GM12874 (cell line): Measurements from ENCODE around the gene TLX1.

Experiments
- TF ChIP-seq, protein P1 (sequence below): IDR thresholded peaks from 2 replicates; pipeline ENCODE4 v1.5.1; 2011; ENCODE audit warnings: low read depth, mild to moderate bottlenecking, control low read depth, low read length, moderate library complexity; ENCODE audit not compliant: insufficient read depth

Gene TLX1

GRCh38 chr10:101161494-101162299 lies 30.6 kb downstream of the TLX1 start:
- TF ChIP-seq, protein P1, sequence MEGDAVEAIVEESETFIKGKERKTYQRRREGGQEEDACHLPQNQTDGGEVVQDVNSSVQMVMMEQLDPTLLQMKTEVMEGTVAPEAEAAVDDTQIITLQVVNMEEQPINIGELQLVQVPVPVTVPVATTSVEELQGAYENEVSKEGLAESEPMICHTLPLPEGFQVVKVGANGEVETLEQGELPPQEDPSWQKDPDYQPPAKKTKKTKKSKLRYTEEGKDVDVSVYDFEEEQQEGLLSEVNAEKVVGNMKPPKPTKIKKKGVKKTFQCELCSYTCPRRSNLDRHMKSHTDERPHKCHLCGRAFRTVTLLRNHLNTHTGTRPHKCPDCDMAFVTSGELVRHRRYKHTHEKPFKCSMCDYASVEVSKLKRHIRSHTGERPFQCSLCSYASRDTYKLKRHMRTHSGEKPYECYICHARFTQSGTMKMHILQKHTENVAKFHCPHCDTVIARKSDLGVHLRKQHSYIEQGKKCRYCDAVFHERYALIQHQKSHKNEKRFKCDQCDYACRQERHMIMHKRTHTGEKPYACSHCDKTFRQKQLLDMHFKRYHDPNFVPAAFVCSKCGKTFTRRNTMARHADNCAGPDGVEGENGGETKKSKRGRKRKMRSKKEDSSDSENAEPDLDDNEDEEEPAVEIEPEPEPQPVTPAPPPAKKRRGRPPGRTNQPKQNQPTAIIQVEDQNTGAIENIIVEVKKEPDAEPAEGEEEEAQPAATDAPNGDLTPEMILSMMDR, result peak; percentile 92

- TF ChIP-seq, protein P1, result no peak
These were observed 31.6 kb downstream of the TLX1 start for GRCh38 chr10:101162677-101163076.

DNA sequence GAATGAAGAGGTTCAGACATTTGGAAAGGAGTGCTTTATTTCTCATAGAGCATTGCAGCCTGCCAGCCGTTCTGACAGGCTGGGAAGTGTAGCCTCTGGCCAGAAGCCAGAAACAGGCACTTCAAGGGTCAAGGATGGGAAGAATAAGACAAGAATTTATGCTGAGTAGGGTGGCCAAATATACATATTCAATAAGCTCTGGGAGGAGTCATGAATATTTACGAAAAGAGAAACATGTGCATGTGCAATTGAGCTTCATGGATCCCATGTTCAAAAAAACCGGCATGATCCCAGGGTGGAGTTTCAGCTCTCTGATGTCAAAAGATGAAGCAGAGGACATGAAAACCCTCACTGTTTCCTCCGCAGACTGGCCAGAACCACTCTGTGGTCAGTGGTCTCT lies 32.9 kb downstream of the TLX1 start:
- TF ChIP-seq, protein P1, result no peak

DNA sequence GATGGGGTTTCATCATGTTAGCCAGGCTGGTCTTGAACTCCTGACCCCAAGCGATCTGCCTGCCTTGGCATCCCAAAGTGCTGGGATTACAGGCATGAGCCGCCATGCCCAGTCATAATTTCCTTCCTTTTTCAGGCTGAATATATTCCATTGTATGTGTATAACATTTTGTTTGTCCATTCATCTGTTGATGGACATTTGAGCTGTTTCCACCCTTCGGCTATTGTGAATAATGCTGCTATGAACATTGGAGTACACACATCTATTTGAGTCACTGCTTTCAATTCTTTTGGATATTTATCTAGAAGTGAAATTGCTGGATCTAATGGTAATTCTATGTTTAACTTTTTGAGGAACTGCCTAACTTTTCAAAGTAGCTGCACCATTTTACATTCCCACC lies 34.6 kb downstream of the TLX1 start:
- TF ChIP-seq, protein P1, result no peak

GRCh38 chr10:101166430-101166829 lies 35.3 kb downstream of the TLX1 start:
- TF ChIP-seq, protein P1, result no peak

GRCh38 chr10:101172741-101173140 lies 41.6 kb downstream of the TLX1 start:
- TF ChIP-seq, protein P1, result no peak

- TF ChIP-seq, protein P1, result no peak
These were observed 43.2 kb downstream of the TLX1 start for GRCh38 chr10:101174319-101174718.
